Activated T-cell treated with anti-CD3 and anti-CD28 coated beads for 1 hour (primary cell): ENCODE results near the gene PHF24.
"Not testable (repeated sequence)": the region's sequence is repeated elsewhere in the genome, so short reads cannot be mapped to it uniquely, and the experiment has no call there.

Source experiments
- DNase-seq: peaks from one replicate; pipeline ENCODE4 v3.0.0-alpha.2; 2020; ENCODE audit warnings: low read depth

PHF24 gene

GRCh38 chr9:34957492-34958410 is at the start of gene PHF24:
TSS of gene PHF24 (plus strand) at chr9:34958285. CDS start at chr9:34971299, 13,014 bp downstream.
- DNase-seq: no peak

- no peak for DNase-seq
These were observed 31.0 kb upstream of the PHF24 start for GRCh38 chr9:34927061-34927460.

DNA sequence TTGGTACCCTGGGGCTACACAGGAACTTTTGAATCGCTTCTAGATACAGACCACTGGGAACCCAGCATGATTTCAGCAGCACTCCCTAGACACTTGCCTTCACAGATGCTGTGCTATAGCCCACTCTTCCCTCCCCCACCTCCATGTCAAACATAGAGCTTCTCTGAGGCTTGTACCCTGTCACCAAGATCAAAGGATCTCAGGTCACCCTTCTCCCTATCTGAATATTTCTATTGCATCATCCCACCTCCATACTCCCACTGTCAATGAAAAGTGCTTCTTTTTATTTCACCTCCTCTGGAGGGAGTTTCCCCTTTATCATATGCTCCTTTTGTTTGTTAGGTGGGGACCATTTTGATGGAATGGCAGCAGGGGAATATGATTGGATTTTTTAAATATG is 29.2 kb upstream of the PHF24 start:
- DNase-seq: no peak

- DNase-seq: no peak
These were observed 28.5 kb upstream of the PHF24 start for GRCh38 chr9:34929506-34930102.

GRCh38 chr9:34939989-34940388 is 18.1 kb upstream of the PHF24 start:
- DNase-seq: not testable (repeated sequence)

DNA sequence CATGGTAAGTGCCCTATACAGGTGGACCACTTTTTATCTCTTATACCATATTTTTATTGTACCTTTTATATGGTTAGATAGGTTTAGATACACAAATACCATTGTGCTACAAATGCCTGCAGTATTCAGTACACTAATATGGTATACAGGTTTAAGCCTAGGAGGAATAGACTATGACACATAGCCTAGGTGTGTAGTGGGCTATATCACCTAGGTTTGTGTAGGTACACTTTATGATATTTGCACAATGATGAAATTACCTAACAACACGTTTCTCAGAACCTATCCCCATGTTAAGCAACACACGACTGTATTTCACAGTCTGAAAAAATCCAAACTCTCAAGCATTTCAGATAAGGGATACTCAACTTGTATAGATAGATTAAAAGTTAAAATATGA is 9.6 kb upstream of the PHF24 start:
- no peak for DNase-seq

DNA sequence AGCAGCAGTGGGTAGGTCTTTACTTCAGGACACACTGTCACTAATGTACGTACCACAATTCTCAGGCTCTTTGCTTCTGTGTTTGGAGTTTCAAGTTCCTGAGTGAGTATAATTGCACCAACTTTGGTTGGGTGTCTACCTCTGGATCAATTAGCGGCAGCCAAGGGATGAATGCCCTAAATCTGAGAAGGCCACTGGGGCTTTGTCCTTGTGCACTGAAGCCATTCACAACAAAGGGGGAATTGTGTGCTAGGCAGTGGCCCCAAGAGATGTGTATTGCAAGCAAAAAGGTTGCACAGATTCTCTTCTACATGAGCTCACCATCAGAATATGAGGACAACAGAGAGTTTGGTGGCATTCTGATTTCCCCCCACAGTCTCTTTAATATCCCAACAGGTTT is 3.9 kb upstream of the PHF24 start:
- DNase-seq: no peak

GRCh38 chr9:34956066-34956465 is 2.0 kb upstream of the PHF24 start:
- DNase-seq: not testable (repeated sequence)

DNA sequence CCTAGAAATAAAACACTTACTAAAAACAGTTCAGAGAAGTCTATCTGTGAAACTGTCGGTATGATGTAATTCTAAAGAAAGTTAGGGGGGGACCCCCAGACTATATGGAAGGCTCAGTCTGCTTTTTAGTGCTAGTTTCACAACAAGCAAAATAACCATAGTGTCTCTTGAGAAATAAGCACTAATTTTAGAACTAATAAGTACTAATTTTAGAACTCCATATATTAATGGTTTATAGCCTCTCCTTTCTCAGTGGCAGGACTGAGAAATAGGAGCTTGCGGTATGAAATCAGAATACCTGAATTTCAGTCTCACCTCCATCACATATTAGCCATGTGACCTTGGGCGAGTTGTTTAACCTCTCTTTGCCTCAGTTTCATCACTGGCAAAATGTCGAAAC is 1.4 kb upstream of the PHF24 start:
- DNase-seq: no peak

DNA sequence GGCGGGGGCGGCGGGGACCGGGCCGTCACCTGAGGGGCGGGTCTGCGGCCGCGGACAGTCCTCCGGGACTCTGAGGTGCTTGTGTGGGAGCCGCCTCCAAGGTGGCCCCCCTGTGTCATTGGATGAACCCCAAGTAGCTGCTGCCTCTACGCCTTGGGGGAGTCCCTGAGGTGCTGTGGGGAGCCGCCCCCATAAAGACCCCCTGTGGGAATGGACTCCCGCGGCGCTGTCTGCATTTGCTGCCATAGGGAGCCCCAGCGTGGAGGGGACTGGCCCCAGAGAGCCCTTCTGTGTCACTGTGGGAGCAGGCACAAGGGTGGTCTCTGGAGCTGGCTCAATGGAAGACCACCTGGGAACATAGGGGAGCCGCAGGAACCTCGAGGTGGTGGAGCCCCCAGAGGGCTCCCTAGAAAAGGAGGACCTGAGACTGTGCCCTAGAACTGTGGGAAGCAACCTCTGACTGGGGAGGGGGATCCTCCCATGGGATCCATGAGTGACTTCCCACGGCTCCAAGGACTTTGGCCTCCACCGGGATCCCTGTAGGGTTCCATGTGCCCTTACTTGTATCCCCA is 412 bp downstream of the PHF24 start:
- no peak for DNase-seq

- no peak for DNase-seq
These were observed 1.4 kb downstream of the PHF24 start for GRCh38 chr9:34959461-34959860.

- no peak for DNase-seq
These were observed 3.7 kb downstream of the PHF24 start for GRCh38 chr9:34961574-34962490.

GRCh38 chr9:34962546-34962945 is 4.5 kb downstream of the PHF24 start:
- DNase-seq: no peak

DNA sequence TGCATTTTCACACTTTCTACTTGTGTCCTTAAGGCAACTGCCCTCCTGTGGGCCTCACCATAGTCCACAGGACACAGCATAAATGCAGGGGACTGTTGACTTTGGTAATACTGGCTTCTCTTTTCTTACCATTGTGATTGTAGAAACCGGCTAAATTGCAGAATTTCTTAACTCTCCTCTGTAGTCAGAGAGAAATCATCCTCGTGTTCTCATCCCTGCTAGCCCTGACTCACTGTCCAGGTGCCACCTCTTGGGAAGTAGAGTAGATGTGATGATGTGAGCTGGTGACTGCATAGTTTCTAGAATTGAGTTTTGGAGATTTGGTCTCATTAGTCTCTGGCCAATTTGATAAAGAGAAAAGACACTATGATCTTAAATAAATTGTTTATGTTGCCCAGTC is 5.5 kb downstream of the PHF24 start:
- no peak for DNase-seq

GRCh38 chr9:34964458-34964857 is 6.4 kb downstream of the PHF24 start:
- DNase-seq: no peak

DNA sequence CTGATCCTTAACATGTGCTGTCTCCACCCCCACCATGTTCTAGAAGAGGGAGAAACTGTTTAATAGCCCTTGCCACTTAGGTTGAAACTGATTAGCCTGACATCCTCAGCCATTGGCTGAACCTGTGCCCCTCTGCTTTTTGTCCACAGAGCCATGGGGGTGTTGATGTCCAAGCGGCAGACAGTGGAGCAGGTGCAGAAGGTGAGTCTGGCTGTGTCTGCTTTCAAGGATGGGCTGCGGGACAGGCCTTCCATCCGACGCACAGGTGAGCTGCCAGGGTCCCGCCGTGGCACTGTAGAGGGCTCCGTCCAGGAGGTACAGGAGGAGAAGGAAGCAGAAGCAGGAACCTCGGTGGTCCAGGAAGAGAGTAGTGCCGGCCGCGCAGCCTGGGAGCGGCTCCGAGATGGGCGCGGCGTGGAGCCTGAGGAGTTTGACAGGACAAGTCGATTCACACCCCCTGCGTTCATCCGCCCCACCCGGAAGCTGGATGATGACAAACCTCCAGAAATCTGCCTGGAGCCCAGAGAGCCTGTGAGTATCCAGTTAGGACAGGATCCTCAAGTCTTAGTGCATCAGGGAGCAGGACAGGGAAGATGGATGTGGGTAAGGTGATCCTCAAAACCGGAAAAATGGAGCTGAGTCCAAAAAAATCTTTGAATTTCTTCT is 13.2 kb downstream of the PHF24 start:
- no peak for DNase-seq

GRCh38 chr9:34974664-34975063 is 16.6 kb downstream of the PHF24 start:
- no peak for DNase-seq

GRCh38 chr9:34976441-34976840 is 18.4 kb downstream of the PHF24 start:
- no peak for DNase-seq

- DNase-seq: no peak
These were observed 18.9 kb downstream of the PHF24 start for GRCh38 chr9:34976992-34977391.

- DNase-seq: no peak
These were observed 22.2 kb downstream of the PHF24 start for GRCh38 chr9:34980181-34980761.

DNA sequence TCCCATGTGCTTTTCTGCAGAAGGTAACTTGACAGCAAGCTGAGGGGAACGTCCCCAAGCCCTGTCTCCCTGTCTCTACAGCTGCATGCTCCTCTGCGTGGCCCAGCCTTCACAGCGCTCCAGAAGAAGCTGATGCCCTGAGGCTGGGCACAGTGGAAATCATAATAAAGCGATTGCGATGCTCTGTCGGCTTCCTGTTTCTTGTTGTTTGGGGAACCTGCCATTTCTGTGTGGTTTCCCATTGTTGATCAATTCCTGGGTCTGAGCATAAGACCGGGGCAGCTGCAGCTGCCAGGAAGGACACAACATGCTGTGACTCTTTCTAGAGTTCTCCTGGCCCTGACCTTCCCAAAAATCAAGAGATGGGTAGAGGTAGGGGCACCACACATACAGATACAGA is 24.3 kb downstream of the PHF24 start:
- no peak for DNase-seq
